ENCODE measurements around the gene SUSD1.
"Not testable (repeated sequence)": the region's sequence is repeated elsewhere in the genome, so short reads cannot be mapped to it uniquely, and the experiment has no call there.

SUSD1 gene

DNA sequence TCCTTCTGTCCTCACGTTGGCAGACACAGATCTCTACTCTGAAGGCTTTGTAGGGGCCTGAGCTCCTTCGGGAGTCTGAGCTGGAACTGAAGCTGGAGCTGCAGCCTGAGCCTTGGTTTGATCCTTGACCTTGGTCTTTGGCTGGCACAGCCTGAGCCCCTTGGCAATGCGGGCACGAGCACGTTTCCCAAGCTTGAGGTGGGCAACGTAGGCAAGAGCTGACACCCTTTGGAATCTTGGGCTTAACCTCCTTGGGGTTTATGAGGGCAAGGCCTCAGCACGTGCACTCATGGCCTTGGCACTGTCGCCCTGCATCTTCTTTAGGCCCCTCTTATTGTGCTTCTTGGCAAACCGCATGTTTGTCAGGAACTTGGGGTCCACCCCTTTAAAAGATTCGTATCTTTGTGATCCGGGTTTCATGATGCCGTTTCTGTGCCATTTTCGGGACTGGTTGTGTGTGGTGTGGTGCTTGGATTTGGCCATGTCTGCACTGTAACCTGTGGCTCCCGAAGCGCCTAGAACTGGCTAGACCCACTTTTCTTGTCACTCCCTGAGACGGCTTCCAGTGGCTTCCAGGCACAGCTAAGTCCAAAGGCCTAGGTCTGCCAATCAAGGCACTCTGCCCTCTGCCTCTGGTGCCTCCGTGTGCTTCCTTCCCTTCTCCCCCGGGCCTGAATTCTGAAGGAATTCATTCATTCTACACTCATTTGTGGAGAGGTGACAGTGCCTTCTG lies 1.4 kb downstream of the SUSD1 start:
- DNase-seq (ENCODE audit: low spot score) = no peak

DNA sequence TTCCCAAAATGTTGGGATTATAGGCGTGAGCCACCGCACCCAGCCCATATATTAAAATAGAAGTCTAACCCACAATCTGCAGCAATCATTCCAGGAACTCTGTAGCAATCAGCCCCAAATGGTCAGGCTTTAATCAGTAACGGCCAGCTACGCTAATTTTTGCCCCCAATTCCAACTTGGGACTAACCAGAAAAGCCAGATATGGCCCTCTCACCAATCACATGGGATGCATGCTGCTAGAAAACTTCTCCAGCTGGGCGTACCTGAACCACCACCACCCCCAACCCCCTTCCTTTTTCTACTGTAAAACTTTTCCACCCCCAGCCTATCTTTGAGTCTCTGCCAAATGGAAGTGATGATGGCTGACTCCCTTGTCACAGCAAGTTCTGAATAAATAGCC lies 4.1 kb downstream of the SUSD1 start:
- DNase-seq (ENCODE audit: low spot score) = no peak

DNA sequence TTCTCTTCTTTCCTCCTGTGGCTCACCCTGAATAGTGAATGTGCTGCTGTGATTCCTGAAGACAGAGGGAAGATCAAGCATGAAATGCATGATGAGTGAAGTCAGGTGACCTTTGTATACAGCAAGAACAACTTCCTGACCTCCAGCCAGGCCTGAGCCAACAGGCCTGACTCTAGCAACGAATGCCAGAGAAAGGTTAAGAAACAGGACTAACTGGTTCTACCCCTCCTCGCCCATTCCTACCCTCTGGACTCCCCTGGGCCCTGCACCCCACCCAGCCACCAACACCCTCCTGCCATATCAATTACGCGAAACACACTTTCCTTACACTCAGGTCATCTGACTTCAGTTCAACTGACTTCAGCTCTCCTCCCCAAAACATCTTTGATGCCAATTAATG lies 4.9 kb downstream of the SUSD1 start:
- no peak for DNase-seq (ENCODE audit: low spot score)

DNA sequence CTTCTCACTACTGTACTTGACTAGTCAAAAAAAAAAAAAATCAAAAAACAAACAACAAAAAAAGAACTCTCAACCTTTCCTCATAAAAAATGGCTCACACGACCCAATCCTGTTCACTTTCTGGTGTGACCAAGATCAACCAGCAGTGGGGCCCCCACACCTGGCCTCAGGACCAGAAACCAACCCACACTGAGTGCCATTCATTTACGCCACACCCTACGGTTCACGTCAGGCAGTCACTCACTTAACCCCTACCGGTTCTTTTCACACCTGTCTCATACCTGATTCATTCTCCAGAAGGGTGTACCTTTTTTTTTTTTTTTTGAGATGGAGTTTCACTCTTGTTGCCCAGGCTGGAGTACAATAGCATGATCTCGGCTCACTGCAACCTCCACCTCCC lies 5.7 kb downstream of the SUSD1 start:
- no peak for DNase-seq (ENCODE audit: low spot score)

DNA sequence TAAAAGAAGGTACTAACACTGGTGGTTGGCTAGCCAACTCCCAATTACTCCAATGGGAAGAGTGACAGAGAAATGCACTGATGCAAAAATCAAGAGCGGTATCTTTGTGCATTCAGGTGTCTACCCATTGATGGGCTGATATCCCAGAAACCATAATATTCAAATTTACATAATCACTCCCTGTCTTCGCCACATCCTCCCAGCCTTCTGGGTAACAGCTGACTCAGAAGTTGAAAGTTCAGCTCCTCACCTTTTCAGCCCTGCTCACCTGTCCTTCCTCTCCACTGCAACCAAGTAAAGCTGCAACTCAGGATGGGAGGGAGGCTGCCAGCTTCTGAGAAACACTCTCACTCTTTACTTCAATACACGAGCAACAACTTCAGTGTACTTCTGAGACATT lies 6.9 kb downstream of the SUSD1 start:
- no peak for DNase-seq (ENCODE audit: low spot score)

DNA sequence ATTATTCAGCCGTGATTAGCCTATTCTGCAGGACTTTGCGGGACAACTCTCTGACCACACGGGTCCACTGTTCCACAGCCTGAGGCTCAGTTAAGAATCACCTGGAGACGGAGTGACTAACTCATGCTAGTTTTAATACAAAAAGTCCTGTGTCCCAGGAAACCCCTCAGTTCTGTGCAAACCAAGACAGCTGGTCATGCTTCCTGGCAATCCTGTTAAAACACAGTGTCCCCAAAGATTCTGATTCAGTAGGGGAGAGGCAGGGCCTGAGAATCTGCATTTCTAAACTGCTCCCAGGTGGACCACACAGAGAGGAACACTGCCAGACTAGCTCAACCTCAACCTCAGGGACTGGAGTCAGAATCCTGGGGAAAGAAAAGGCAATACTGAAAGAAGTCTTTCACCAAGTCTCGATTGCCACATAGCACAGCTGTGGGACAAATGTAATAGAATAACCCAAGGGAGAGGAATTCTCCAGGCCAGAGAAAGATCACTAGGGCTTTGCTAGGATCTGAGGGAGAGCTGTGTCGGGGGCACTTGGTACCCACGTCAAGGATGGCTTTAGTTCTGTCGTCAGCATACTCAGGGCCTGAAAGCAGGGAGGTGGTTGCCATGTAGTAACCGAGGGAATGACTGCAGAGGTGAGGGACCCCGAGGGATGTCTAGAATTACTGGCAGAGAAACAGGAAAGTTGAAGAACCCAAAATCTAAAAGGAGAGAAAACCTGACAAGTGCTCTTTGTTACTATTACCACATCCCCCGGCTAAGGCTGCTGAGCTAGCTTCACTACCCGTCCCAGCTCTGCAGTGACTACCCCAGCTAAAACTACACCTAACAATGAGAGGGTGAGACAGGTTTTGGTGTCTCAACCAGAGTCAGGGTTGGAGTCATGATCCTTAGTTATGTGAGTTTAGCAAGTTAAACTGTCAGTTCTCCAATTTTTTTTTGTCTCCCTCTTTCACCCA lies 8.6 kb downstream of the SUSD1 start:
- peak; percentile 62 for DNase-seq (ENCODE audit: low spot score)

DNA sequence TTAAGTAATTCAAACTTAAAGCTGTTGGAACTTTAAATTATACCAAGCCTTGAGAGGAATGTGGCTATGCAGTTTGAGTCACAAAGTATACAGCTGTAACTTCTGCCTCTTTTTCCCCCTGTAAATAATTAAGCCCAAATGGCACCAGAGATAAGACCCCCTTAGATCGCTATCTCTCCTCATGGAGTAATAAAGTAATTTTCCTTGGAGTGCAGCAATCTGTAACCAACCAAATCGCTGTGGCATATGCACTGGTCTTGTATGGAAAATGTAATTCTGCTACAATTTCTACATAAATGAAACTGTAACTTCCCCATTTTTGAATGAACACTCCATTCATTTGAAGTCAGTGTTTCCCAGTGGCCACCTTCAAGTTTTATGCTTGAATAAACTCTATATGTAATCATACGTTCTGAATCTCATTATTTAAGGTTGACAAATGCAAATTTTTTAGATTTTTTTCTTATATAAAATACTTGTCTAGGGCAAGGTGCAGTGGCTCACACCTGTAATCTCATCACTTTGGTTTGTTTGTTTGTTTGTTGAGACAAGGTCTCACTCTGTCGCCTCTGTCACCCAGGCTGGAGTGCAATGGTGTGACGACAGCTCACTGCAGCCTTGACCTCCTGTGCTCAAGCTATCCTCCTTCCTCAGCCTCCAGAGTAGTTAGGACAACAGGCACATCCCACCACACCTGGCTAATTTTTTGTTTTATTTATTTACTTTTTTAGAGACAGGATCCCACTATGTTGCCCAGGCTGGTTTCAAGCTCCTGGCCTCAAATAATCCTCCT lies 12.3 kb downstream of the SUSD1 start:
- no peak for DNase-seq (ENCODE audit: low spot score)

DNA sequence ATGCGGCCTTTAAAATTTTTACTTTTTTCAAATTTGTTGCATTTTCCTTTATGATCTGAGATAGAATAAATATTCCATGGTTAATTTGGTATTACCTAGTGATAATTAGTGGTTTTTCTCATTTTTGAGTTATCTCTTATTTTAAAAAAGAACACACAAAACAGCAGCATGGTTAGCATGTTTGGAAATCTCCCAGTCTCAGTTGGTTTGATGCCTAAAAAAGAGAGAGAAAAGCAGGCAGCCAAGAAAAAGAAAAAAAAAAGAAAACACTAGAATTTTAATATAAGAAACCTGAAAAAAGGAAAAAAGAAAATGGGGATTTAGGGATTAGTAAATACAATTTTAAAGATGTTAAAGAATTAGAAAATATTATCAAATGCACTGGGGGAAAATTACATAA lies 15.3 kb downstream of the SUSD1 start:
- DNase-seq (ENCODE audit: low spot score) = no peak

DNA sequence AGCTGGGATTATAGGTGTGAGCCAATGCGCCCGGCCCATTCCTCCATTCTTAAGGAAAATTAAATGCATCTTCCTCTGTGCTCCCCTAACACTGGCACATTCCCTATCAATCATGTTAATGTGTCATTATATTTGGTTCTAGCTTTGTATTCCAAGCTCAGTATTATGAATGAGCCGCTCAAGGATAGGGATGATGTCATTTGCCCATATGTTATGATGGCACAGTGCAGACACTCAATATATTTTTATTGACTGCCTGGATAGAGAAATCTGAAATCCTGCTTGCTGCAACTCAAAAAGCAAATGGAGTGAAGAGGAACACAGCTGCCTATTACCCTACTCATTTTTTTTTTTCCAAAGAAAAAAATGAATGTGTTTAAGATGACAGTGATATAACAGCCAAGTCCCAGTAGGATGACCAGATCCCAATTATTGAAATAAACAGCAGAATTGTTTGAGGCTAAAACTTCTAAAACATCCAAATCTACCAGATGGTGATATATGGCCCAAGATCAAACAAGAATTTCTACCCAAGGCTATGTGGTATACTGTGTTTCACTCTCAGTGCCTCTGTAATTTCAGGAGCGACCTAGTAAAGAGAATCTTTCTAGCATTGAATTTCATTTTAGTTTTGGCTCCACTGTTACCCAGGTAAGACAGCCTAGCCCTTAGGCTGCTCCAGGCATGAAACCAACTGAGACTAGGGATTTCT lies 16.3 kb downstream of the SUSD1 start:
- DNase-seq (ENCODE audit: low spot score) = no peak

DNA sequence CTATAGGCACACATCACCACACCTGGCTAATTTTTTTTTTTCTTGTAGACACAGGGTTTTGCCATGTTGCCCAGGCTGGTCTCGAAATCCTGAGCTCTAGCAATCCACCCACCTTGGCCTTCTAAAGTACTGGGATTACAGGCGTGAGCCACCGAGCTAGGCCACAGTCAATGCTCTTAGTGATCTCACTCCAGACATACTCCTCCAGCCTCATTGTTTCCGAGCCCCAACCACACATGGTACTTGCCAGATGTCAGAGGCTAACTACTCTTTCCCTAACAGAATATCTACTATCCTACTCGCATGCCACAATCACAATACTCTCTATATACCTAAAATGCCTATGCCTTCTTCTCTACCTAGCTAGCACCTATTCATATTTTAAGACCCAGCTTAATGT lies 17.1 kb downstream of the SUSD1 start:
- no peak for DNase-seq (ENCODE audit: low spot score)

DNA sequence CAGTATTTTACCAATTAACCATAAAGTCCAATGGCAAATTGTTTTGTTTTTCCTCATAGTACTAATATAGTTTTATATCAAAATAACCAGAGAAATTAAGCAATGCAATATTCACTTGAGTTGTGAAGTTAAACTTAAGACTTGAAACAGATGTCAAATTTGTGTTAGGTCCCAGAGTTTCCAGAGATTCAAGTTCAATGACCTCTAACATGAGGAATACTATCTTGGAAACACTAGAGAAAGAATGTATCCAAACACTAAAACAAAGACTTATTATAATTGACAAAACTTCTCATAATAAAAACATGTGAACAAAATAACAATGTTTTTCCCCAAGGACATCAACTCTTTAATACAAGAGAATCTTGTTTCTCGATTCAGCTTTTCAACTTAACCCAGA lies 18.0 kb downstream of the SUSD1 start:
- no peak for DNase-seq (ENCODE audit: low spot score)

DNA sequence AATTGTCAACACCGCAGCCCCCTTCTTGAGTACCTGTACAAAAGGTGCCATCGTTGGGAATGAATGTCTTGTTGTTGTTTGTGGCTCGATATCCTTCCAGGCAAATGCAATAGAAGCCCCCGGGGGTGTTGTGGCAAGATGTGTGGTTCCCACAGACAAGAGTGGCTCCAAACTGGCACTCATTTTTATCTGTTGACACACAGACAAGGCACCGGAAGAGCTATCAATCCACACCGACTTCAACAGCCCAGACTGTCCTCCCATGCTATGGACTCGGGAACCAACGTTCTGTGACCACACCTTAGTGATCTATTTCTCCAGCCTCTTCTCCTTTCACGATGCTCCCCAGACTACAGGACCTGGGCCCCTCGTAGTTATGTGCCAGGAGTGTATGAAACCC lies 25.9 kb downstream of the SUSD1 start:
- DNase-seq (ENCODE audit: low spot score) = no peak

DNA sequence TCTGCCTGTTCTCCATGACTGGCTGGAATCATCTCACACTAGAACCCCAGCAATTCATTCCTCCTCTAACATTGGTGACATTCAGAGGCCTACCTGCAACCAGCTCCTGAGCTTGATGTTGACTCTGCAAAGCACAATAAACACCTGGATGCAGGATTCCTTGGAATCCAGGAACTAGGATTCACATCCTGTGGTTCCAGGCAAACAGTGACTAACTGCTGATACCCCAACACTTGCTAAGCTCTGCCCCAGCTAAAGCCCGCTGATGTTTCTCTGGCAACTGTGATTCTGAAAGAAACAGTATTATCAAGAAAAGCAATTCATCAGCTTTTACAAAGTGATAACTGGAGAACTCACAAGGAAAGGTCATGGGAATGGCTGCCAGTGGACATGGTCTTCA lies 29.2 kb downstream of the SUSD1 start:
- no peak for DNase-seq (ENCODE audit: low spot score)

DNA sequence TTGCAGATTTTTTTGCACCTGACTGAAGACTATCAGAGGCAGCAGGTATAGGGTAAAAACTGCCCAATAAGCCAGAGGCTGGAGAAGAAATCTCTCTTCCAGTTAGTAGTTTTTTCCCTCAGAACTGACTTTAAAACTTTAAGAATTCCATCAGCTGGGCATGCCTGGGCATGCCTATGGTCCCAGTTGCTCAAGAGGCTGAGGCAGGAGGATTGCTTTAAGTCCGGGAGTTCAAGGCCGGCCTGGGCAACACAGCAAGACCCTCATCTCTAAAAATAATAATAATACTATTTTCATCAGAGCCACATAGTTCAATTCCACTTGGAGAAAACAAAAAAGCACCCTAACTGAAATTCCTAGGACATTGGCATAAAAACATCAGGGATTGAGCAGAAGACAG lies 30.3 kb downstream of the SUSD1 start:
- DNase-seq (ENCODE audit: low spot score) = no peak

DNA sequence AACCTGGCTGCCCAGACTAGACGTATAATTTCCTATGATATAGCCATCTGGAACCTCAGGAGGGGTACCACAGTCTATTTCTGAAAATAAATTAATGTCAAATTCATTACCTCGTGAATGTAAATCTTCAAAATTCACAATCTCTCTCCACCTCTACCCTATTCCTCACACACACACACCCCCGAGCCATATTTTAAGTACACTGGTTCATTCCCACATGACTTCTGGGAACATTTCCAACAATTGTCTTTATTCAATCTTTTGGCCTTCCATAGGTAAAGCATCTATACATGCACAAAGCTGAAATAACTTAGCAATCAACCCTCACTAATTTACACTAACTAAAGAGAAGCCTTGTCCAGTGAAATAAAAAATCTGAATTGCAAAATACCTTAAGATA lies 32.7 kb downstream of the SUSD1 start:
- DNase-seq (ENCODE audit: low spot score) = no peak

DNA sequence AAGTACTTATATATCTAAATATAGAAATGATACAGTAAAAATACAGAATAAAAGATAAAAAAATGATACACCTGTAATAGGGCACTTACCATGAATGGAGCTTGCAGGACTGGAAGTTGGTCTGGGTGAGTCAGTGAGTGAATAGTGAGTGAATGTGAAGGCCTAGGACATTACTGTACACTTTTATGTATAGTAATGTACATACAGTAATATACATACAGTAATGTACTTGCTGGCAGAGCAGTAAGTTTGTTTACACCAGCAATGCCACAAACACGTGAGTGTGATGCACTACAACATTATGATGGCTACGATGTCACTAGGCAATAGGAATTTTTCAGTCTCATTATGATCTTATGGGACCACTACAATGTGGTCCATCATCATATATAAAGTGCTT lies 34.2 kb downstream of the SUSD1 start:
- DNase-seq (ENCODE audit: low spot score) = no peak

DNA sequence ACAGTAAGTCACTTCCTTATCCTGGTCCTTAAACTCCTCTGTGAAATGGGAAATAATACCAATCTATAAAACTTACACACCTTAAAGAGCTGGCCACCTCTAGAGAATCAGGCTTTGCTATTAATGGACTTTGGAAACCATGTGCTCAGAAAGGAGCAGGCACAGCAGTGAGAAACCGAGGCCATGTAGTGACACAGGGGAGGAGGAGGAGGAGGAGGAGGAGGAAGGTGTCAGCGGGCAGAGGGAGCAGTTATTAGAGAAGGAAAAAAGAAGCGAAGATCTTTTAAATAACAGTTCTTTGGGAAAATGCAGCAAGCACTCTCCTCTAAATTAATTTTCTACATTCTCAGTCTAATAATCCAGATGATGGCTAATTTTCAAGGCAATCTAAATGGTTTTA lies 38.0 kb downstream of the SUSD1 start:
- no peak for DNase-seq (ENCODE audit: low spot score)

DNA sequence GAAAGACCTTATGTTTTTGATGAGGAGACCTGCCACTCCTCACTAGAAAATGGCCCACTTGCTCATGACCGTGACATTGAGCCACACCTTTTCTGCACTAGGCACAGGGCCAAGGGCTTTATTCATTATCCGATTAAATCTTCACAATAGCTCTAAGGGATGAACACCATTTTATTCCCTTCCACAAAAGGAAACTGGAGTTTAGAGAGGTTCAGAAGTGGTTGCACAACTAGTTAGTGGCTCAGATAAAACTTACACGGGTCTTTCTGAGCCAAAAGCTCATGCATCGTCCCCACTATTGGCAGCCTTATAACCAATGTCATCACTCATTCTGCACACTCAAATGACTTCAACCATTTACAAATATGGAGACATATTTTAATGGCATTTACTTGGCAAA lies 39.4 kb downstream of the SUSD1 start:
- no peak for DNase-seq (ENCODE audit: low spot score)

DNA sequence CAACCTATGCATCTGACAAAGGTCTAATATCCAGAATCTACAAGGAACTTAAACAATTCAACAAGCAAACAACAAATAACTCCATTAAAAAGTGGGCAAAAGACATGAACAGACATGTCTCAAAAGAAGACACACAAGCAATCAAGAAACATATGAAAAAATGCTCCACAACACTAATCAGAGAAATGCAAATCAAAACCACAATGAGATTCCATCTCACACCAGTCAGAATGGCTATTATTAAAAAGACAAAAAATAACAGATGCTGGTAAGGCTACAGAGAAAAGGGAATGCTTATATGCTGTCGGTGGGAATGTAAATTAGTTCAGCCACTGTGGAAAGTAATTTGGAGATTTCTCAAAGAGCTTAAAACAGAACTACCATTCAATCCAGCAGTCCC lies 41.3 kb downstream of the SUSD1 start:
- not testable (repeated sequence) for DNase-seq (ENCODE audit: low spot score)

DNA sequence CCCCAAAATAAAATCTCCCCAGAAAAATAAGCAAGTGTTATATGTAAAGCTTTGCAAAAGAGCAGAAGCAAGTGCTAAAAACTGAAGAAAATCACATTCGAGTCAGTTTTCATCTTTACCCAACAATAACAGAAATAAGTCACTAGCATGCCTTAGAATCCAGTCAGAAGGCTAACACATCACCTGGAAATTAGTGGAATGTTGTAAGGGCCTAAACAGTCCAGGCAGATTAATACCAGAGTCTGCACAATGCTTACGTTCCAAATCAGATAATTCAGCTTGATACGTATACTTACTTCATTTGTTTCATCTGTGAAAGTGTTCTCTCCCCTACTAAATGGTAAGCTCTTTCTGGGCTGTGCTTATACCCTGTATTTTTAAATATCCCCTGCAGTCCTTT lies 42.7 kb downstream of the SUSD1 start:
- peak; percentile 23 for DNase-seq (ENCODE audit: low spot score)

DNA sequence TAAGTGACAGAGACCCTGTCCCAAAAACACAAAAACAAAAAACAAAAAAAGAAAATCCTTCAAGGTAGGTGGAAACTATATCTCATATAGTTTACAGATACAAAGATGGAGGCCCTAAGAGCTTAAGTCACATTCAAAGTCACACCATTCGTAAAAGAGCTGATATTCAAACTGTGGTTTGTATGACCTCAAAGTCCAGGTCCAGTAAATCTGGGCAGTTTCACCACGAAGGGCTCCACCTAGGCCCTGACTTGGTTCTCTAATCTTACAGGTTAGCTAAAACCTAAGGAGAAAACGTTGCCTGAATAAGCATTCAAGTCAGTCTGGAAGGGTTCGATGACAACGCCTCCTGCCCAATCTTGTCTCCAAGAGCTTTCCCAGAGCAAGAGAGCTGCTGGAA lies 44.1 kb downstream of the SUSD1 start:
- DNase-seq (ENCODE audit: low spot score) = no peak

DNA sequence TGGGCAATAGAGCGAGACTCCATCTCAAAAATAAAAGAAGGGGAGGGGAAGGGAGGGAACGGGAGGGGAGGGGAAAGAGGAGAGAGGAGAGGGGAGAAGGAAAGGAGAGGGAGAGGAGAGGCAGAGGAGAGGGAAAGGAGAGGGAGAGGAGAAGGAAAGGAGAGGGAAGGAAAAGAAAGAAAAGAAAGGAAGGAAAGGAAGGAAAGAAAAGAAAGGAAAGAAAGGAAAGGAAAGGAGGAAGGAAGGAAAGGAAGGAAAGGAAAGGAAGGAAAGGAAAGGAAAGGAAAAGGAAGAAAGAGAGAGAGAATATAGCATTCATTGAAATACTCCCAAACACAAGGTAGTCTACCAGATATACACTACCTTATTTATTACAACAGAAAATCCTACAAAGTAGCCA lies 44.8 kb downstream of the SUSD1 start:
- no peak for DNase-seq (ENCODE audit: low spot score)

All from AG20443 (cell line).